ENCODE measurements around the gene AK3.

Gene AK3

GRCh38 chr9:4706971-4707622 is 33.9 kb downstream of the AK3 start:
- DNase-seq (ENCODE audit: low read depth, low spot score) = no peak

- no peak for DNase-seq (ENCODE audit: low read depth, low spot score)
These were observed 35.0 kb downstream of the AK3 start for GRCh38 chr9:4706021-4706420.

GRCh38 chr9:4704129-4704528 is 36.9 kb downstream of the AK3 start:
- no peak for DNase-seq (ENCODE audit: low read depth, low spot score)

DNA sequence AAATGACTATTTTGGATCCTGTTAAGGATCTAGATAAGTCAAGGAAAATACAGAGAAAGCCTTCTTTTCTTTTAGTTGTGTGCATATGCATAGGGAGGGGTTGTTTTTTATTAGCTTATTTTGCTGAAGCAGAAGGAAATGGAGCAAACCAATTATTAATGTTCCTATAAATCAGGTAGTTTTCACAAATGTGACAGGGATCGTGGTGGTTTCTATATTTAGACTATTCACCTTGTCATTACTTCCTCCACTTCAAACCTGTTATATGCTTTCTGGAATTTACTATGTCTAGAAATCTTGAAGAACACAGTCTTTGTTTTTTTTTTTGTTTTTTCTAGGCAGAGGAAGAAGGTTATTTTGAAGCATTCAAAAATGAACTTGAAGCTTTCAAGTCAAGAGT is 39.5 kb downstream of the AK3 start:
- DNase-seq (ENCODE audit: low read depth, low spot score) = no peak

DNA sequence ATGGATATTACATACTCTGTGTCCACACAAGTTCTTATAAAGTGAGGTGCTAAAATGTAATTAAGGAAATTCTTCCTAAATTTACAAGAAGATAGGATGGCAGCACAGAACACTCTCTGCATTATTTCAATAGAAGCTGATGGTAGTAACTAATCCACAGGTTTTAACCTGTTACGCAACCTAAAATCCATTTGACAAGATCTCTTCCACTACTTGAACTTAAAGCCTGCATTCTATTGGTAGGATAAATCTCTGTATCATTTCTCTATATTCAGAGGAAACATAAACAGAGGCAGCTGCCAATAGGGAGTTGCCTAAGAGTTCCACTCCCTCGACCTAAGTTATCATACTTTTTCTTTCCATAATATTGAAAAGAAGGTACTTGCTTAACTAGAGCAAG is 40.1 kb downstream of the AK3 start:
- no peak for DNase-seq (ENCODE audit: low read depth, low spot score)

- DNase-seq (ENCODE audit: low read depth, low spot score) = no peak
These were observed 40.9 kb downstream of the AK3 start for GRCh38 chr9:4700091-4700490.

GRCh38 chr9:4691795-4692194 is 49.2 kb downstream of the AK3 start:
- DNase-seq (ENCODE audit: low read depth, low spot score) = no peak

DNA sequence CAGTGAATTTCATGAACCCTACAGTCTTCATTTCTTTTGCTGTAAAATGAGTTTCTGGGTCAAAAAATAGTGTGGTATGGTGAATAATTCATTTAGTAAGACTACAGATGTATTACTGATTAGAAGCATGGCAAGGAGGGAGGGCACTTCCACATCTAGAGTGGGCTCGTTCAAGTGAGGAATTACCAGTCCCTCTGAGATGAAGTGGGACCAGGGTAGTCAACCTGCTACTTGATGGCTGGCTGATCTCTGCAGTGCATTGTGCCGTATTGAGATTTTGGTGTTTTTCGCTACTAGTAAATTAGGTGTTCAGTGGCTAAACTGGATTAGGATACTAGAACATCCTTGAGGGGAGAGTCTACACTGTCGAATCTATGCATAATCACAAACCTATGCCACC is 50.9 kb downstream of the AK3 start:
- no peak for DNase-seq (ENCODE audit: low read depth, low spot score)

- DNase-seq (ENCODE audit: low read depth, low spot score) = no peak
These were observed 51.3 kb downstream of the AK3 start for GRCh38 chr9:4689687-4690104.

DNA sequence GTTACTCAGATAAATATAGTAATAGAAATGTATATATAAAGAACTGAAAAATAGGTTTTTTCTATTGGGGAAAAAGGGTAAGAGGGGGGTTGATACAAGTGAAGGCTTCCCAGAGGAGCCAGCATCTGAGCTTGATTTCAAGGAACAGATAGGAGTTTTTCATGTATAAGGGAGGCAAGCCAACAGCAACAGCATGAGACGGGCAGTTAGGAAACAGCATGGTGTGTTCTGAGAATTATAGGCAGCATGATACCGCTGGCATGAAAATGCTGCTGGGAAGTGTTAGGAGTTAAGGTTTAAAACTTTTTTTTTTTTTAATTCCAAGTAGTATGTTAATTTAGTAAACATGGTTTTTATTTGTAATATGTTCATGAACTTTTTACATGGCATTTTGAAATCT is 52.0 kb downstream of the AK3 start:
- DNase-seq (ENCODE audit: low read depth, low spot score) = no peak

DNA sequence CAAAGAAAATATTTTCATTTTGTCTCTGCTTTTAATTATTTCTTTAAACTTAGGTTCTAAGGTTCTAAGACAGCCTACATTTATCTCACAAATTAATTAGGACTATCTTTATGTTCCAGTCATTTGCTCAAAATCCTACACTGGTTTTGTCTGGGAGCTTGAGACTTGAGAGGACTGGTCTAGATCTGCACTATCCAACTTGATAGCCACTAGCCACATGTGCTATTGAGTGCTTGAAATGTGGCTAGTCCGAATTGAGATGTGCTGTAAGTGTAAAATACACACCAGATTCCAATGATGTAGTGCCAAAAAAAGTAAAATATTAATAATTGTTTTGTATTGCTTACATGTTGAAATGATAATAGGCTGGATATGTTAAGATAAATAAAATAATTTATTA is 54.4 kb downstream of the AK3 start:
- DNase-seq (ENCODE audit: low read depth, low spot score) = no peak

- no peak for DNase-seq (ENCODE audit: low read depth, low spot score)
These were observed 54.9 kb downstream of the AK3 start for GRCh38 chr9:4686112-4686511.

DNA sequence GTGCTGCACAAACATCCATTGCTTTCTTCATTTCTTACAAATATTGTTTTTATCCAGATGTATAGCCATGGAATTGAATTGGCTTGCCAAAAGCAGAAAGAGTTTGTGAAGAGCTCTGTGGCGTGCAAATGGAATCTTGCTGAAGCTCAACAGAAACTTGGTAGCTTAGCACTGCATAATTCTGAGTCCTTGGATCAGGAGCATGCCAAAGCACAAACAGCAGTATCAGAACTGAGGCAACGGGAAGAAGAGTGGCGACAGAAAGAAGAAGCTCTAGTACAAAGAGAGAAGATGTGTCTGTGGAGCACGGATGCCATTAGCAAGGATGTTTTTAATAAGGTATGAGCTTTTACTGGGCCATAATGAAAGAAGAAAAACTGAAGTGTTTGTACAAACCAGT is 56.2 kb downstream of the AK3 start:
- DNase-seq (ENCODE audit: low read depth, low spot score) = no peak

DNA sequence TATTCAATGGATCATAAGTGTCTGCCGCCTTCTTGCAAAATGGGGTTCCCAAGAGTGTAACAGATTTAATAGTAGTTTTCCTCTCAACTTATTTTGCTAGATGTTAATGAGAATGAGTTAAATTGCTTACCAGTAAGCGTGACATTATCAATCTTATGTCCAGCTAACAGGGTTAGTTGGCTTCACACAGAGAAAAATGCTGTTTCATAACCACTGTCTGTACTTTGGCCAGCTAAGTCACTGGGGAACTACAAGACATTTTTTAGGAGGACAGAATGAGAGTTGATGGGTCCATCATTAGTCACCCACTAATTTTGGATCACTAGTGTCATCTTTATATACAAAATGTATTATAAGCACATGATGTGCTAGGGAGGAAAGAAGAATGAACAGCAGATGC is 60.3 kb downstream of the AK3 start:
- DNase-seq (ENCODE audit: low read depth, low spot score) = no peak

GRCh38 chr9:4680173-4680525 is 60.9 kb downstream of the AK3 start:
- DNase-seq (ENCODE audit: low read depth, low spot score) = no peak

- DNase-seq (ENCODE audit: low read depth, low spot score) = peak; percentile 99
These were observed 61.5 kb downstream of the AK3 start, which contains the start of gene CDC37L1 for GRCh38 chr9:4679268-4680172. TSS of gene CDC37L1 (plus strand) at chr9:4679569. CDS start at chr9:4679768, 199 bp downstream.

DNA sequence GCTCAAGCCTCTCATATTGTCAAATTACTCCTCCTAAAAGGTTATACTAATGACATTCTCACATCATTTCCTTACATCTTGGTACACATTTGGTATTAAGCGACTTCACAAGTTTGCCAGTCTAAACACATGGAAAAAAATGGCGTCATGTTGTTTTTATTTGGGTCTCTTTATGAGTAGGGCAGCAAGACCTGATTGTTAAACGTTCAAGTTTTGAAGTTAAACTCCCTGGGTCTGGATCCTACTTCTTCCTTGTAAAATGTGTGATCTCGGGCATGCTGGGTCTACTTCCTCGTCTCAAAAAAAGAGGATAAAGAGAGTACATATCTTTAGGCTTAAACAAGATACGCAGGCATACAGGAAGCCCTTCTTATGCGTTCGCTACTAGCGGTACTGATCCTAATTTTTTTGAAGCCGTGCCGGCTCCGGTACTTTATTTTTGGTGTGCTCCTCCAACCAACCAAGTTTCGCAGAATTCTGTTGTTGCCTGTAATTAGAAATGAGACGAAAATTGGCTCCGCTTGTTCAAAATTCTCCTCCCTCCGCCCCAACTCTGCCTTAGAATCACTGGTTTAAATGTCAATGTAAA is 62.2 kb downstream of the AK3 start:
- DNase-seq (ENCODE audit: low read depth, low spot score) = no peak

DNA sequence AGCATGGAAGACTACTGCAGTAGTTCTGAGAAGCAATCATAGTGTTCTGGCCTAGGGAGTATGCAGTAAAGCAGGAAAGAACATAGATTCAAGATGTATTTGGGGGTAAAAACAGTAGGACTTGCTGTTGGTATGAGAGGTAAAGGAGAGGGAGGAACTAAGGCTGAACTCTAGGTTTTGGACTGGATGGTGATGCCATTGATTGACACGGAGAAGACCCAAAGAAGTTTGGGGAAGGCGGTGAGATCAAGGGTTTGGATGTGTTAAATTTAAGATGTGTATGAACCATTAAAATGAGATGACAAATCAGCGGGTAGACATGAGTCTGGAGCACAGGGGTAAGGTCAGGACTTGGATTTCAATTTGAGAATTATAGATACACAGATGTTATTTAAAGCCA is 63.6 kb downstream of the AK3 start:
- no peak for DNase-seq (ENCODE audit: low read depth, low spot score)

GRCh38 chr9:4674783-4675182 is 66.2 kb downstream of the AK3 start:
- DNase-seq (ENCODE audit: low read depth, low spot score) = no peak

GRCh38 chr9:4671737-4672136 is 69.3 kb downstream of the AK3 start:
- DNase-seq (ENCODE audit: low read depth, low spot score) = no peak

DNA sequence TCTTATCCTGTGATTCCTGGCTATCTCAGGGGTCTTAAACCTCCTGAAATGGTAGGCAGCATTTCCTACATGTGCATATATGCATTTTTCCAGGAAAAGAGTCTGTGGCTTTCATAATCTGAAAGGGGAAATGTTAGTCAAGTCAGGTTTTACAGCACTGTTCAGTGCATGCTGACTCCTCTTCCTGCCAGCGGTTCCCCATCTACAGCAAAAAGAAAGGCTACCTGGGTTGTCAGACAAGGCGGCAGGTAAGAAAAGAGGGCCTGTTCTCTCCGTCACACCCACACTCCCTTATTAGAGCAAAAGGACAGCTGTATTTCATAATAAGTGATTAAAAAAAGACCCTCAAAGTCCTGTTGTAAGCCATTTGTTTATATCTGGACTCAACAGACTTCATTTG is 70.4 kb downstream of the AK3 start:
- DNase-seq (ENCODE audit: low read depth, low spot score) = no peak

GRCh38 chr9:4669890-4670289 is 71.1 kb downstream of the AK3 start:
- no peak for DNase-seq (ENCODE audit: low read depth, low spot score)

DNA sequence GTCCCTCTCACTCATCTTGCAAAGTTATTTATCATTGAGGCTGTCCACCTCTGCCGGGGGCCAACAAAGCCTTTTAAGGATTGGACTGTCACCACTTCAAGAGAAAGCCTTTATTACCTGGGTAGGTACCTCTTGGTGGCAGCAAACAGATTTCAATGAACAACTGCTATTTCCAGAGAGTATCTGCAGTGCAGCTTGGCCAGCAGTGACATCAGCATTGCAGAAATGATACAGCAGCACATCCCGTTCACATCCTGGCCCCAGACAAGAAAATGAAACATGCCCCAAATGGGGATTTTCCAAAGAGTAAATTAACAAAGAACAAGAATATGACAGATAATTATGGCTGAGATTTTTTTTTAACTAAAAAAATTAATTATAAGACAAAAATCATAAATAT is 72.4 kb downstream of the AK3 start:
- no peak for DNase-seq (ENCODE audit: low read depth, low spot score)

Measured in ELF-1 (cell line).